Measurements from ENCODE around the gene PRSS22. TPM values are rescaled to one million over a fixed set of nuclear protein-coding genes. Genes with fewer than 3 reads are reported as not detected.

Gene PRSS22
- polyA plus RNA-seq, 1 experiment = 0.11 TPM

- no peak for DNase-seq (ENCODE audit: low read depth, low spot score)
Measured at GRCh38 chr16:2881783-2882649, 24.0 kb upstream of the PRSS22 start.

GRCh38 chr16:2879854-2880508 is 22.0 kb upstream of the PRSS22 start:
- Histone ChIP-seq H3K9me3 (ENCODE audit: control insufficient read depth, insufficient read depth, low read length) (peaks cover 9% of the 10 kb centered on the region), H3K4me3 (ENCODE audit: low read depth, low read length) (no peak overlapping the region), H3K27ac (ENCODE audit: low read depth, low read length) (no peak overlapping the region), H3K27me3 (ENCODE audit: control insufficient read depth, insufficient read depth, low read length) (peaks cover 2% of the 10 kb centered on the region)
- no peak for DNase-seq (ENCODE audit: low read depth, low spot score)
- CTCF ChIA-PET = interaction anchor here (0.6 to 1.5 kb wide), 4 partner anchors 12 to 147 kb away, joined by 3 to 8 read pairs (median 4); no protein-coding TSS in a partner anchor
- TF ChIP-seq, protein P1, sequence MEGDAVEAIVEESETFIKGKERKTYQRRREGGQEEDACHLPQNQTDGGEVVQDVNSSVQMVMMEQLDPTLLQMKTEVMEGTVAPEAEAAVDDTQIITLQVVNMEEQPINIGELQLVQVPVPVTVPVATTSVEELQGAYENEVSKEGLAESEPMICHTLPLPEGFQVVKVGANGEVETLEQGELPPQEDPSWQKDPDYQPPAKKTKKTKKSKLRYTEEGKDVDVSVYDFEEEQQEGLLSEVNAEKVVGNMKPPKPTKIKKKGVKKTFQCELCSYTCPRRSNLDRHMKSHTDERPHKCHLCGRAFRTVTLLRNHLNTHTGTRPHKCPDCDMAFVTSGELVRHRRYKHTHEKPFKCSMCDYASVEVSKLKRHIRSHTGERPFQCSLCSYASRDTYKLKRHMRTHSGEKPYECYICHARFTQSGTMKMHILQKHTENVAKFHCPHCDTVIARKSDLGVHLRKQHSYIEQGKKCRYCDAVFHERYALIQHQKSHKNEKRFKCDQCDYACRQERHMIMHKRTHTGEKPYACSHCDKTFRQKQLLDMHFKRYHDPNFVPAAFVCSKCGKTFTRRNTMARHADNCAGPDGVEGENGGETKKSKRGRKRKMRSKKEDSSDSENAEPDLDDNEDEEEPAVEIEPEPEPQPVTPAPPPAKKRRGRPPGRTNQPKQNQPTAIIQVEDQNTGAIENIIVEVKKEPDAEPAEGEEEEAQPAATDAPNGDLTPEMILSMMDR (IDR thresholded peaks at IDR 0.05; ENCODE audit: low read depth, low read length) = no peak
- POLR2A ChIA-PET = no interaction called here

More at GRCh38 chr16:2881783-2882649, 24.0 kb upstream of the PRSS22 start:
- Histone ChIP-seq H3K4me3 (ENCODE audit: low read depth, low read length) (peak overlapping the region; percentile 83), H3K27me3 (ENCODE audit: control insufficient read depth, insufficient read depth, low read length) (peaks cover 2% of the 10 kb centered on the region), H3K9me3 (ENCODE audit: control insufficient read depth, insufficient read depth, low read length) (peaks cover 9% of the 10 kb centered on the region), H3K27ac (ENCODE audit: low read depth, low read length) (no peak overlapping the region)
- ChIA-PET CTCF (interaction anchor here (0.6 to 1.6 kb wide), 5 partner anchors 14 to 150 kb away, joined by 3 to 11 read pairs (median 4); no protein-coding TSS in a partner anchor), POLR2A (interaction anchor here (1.0 to 2.4 kb wide), 6 partner anchors 14 to 200 kb away, joined by 3 to 16 read pairs (median 8); partner anchors contain the start of genes FLYWCH1 and KCTD5)
- TF ChIP-seq, protein P1 (IDR thresholded peaks at IDR 0.05; ENCODE audit: low read depth, low read length) = no peak

- H3K9me3 ChIP-seq (ENCODE audit: control insufficient read depth, insufficient read depth, low read length) = peaks cover 5% of the 10 kb centered on the region
- TF ChIP-seq, protein P1 (IDR thresholded peaks at IDR 0.05; ENCODE audit: low read depth, low read length) = peak; percentile 91
- CTCF ChIA-PET = interaction anchor here (0.6 to 1.4 kb wide), 9 partner anchors 9 to 373 kb away, joined by 3 to 15 read pairs (median 5); no protein-coding TSS in a partner anchor
- POLR2A ChIA-PET = interaction anchor here (0.6 to 0.7 kb wide), 2 partner anchors 76 to 415 kb away, joined by 4 to 5 read pairs; no protein-coding TSS in a partner anchor
- peaks cover 2% of the 10 kb centered on the region for H3K27me3 ChIP-seq (ENCODE audit: control insufficient read depth, insufficient read depth, low read length)
- H3K27ac ChIP-seq (ENCODE audit: low read depth, low read length) = no peak overlapping the region
- no peak for DNase-seq (ENCODE audit: low read depth, low spot score)
- no peak overlapping the region for H3K4me3 ChIP-seq (ENCODE audit: low read depth, low read length)
Measured at GRCh38 chr16:2874912-2875362, 17.0 kb upstream of the PRSS22 start.

GRCh38 chr16:2874032-2874911 is 16.3 kb upstream of the PRSS22 start:
- H3K27ac ChIP-seq (ENCODE audit: low read depth, low read length) = no peak overlapping the region
- TF ChIP-seq, protein P1 (IDR thresholded peaks at IDR 0.05; ENCODE audit: low read depth, low read length) = no peak
- DNase-seq (ENCODE audit: low read depth, low spot score) = no peak
- H3K4me3 ChIP-seq (ENCODE audit: low read depth, low read length) = no peak overlapping the region
- ChIA-PET CTCF (interaction anchor here (0.6 to 1.4 kb wide), 9 partner anchors 8 to 373 kb away, joined by 3 to 15 read pairs (median 5); no protein-coding TSS in a partner anchor), POLR2A (interaction anchor here (0.6 to 0.7 kb wide), 2 partner anchors 75 to 415 kb away, joined by 4 to 5 read pairs; no protein-coding TSS in a partner anchor)
- no peaks in the 10 kb centered on the region for H3K9me3 ChIP-seq (ENCODE audit: control insufficient read depth, insufficient read depth, low read length)
- H3K27me3 ChIP-seq (ENCODE audit: control insufficient read depth, insufficient read depth, low read length) = no peaks in the 10 kb centered on the region
